Daoy (cell line): Measurements from ENCODE around the gene SLC6A15. TPM values are rescaled to one million over a fixed set of nuclear protein-coding genes. Genes with fewer than 3 reads are reported as not detected.

ENCODE experiments used
- DNase-seq: peaks from one replicate; pipeline ENCODE4 v3.0.0-alpha.2; 2015; ENCODE audit warnings: low read depth
- total RNA-seq: library from RNA; depleted of rRNA; stranded (reverse); fragments of >200 nt; shearing (Covaris generic); gene quantifications from 2 replicates; pipeline ENCODE4 v1.2.3, GENCODE V29; 2014

SLC6A15 gene
- total RNA-seq, 1 experiment from 2014 or later: 13.6 TPM

GRCh38 chr12:84874825-84875139 lies 37.8 kb downstream of the SLC6A15 start:
- no peak for DNase-seq

GRCh38 chr12:84874125-84874824 lies 38.3 kb downstream of the SLC6A15 start:
- peak; percentile 26 for DNase-seq

- no peak for DNase-seq
Observed at GRCh38 chr12:84862186-84862585, 50.4 kb downstream of the SLC6A15 start.

DNA sequence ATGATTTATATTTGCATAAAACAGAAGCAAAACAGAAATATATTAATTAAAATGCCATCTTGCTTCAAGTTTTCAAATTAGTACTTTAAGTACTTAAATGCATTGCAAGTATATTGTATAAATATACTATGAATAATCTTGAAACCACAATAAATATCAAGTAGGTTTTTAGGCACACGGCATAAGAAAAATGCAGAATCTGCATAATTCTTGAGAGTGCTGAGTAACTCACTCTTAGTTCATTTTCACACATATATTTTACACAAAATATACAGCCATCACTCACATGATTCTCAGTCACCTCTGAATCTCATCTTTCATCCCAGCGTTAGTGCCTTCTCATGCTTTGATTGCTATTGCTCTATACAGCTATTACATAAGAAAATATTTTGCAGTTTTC lies 51.9 kb downstream of the SLC6A15 start:
- DNase-seq: no peak

DNA sequence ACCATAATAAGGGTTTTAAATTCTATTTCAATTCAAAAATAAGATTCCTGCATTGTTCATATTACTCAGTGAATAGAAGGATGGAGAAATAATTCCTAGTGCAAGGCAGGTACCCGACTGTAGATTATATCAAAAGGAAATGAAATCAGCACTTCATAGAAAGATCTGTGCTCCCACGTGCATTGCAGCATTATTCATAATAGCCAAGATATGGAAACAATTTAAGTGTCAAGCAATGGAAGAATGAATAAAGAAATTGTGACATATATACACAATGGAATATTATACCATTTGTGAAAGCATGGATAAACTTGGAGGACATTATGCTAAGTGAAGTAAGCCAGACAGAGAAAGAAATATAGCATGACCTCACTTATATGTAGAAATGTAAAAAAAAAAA lies 53.8 kb downstream of the SLC6A15 start:
- no peak for DNase-seq

- no peak for DNase-seq
Observed at GRCh38 chr12:84857525-84858208, 54.9 kb downstream of the SLC6A15 start.

DNA sequence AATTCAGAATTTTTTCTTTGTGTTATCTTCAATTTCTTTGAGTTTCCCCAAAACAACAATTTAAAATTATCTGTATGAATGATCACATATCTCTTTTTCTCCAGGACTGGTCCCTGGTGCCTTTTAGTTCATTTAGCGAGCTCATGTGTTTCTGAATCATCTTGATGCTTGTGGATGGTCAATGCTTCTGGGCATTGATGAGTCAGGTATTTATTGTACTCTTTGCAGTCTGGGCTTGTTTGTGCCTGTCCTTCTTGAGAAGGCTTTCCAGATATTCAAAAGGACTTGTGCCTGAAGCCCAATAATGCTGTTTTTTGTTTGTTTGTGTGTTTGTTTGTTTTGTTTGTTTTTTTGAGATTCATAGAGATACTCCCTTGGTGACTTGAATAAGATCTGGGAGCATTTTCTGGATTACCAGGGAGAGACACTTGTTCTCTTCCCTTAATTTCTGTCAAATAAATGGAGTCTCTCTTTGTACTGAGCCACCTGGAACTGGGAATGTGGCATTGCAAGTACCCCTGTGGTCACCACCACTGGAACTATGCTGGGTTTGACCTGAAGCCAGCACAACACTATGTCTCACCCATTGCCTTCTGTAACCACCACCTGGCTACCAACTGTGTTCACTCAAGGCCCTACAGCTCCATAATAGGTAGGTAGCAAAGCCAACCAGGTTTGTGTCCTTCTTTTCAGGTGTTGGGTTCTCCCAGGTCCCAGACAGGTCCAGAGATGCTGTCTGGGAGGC lies 56.3 kb downstream of the SLC6A15 start:
- DNase-seq: no peak

- no peak for DNase-seq
Observed at GRCh38 chr12:84843593-84844144, 68.9 kb downstream of the SLC6A15 start.

DNA sequence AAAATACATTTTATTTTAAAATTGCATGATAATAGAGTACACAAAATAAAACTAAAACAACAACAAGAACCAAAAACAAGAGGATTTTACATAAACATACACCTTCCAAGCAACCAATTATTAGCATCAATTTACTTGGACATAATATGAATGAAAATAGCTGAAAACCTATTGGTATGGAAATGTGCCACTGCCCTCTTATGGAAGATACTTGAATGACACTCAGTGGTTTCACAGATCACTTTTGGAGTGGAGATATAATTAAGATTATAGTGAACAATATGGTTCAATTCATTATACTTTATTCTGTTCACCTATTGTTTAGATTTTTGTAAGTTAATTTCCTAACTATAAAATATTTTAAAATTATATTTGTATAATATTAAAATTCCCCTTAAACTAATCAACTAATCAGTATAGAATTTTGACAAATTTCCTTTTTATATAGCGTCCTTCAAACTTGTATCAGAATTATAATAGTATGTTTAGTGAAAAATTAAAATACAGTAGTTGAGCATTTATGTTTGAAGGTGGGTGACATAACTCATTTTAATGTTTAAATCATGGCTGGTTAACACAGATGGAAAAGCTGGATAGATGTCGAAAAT lies 70.1 kb downstream of the SLC6A15 start:
- peak; percentile 15 for DNase-seq

GRCh38 chr12:84841591-84841990 lies 71.0 kb downstream of the SLC6A15 start:
- DNase-seq: no peak

- no peak for DNase-seq
Observed at GRCh38 chr12:84840356-84840755, 72.2 kb downstream of the SLC6A15 start.

DNA sequence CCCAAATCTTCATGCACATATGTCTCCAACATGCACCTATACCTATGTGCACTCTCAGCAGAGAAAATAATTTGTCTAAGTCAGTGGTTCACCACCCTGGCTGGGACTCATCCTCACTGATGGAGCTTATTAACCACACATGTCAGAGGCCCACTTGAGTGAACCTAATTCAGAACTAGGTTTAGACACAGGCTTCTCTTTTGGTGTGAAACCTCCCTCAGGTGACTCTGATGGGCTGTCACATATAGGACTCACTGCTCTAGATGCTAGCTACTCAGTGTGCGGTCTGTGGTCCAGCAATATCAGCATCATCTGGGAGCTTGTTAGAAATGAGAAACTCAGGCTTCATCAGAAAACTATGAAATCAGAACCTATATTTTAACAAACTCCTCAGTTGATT lies 85.7 kb downstream of the SLC6A15 start:
- no peak for DNase-seq

GRCh38 chr12:84825149-84825548 lies 87.5 kb downstream of the SLC6A15 start:
- DNase-seq: no peak

DNA sequence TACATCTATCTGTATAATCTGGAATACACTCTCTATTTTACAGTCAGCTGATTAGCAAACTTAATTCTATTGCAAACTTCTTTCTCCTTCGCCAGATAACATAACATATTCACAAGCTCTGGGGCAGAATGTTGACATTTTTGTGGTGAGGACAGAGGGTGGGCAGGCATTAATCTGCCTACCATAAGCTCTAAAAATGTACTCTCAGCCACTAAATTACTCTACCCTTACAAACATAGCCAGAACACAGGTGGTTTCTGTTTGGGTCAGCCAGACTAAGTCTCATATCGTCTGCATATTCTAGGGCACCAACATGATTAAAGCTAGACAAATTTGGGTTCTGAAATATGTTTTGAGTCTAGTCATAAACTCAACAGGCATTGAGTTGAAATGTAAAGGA lies 90.1 kb downstream of the SLC6A15 start:
- DNase-seq: no peak

- no peak for DNase-seq
Observed at GRCh38 chr12:84816916-84817695, 95.5 kb downstream of the SLC6A15 start.

- peak; percentile 19 for DNase-seq
Observed at GRCh38 chr12:84814664-84815245, 97.8 kb downstream of the SLC6A15 start.

DNA sequence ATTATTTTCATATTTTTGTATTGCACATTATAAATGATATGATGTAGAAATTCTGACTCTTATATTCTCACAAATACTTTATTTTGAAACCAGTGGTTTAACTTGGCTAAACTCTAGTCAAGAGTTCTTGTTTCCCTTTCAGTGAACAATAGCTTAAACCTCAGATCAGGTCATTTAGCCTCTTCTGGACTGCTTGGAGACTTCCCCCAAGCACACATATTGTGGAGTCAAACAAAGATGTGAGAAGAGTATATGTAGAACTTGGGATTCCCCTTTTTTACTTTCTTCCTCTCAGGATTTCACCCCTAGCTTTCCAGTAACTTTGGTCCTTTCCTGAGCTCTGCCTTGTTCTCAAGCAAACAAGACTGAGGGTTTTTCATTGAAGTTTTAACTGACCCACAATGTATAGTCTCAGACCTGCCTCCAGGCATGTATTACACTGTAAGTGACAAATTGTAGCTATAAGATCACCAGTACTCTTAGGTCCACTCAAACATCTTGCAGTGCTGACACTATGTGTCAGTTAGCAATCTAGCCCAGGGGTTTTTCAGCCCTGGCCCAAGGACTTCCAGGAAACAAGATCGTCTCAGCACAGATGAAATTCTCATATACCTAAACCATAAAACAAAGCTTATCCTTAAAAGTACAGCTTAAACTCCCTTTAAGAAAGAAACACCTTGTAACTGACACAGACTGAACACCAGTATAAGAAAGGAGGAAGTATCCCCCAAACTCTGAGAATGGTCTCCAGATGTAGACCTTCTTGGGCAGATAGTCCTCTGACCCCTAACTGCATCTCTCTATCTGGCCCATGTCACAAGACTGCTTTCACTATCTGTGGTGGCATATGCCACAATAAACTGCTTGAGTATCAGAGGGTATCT lies 98.6 kb downstream of the SLC6A15 start:
- DNase-seq: no peak

DNA sequence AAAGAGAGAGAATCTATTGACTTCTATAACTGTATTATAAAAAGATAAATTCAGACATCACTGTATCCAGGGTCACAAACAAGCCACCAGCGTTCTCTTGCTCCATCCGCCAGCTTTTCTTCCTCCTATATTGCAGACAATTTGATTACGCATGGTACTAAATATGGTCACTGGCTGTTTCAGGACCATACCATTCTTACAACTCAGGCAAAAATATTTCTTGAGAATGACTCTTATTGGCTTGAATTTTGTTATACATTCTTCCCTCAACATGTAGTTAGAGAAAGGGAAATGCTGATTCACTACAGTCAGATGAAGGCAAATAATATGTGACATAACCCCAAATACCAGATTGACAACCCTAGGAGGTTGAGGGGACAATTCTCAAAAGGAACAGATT lies 101.3 kb downstream of the SLC6A15 start:
- no peak for DNase-seq

DNA sequence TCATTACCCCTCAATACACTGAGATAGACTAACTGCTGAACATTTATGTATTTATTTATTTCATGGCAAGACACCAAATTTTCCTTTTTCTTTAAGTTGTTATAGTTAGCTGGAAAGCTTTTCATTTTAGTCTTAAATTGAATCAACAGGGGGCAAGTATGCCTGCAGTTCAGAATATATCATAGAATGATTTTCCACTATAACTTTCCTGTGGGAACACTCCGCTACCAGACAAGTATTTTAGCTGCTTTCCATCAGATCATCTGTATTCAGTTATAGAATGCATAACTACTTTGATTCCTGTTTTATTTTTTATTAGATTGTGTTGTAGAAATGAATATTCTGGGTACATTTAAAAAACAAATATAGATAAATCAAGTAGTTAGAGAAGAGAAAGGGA lies 102.0 kb downstream of the SLC6A15 start:
- DNase-seq: no peak
